DMS153 (cell line): Measurements from ENCODE around the gene S100A6.

ENCODE experiments used
- DNase-seq: peaks from one replicate; lab custom pipeline; 2025; lab: John Stamatoyannopoulos, UW

S100A6 gene

GRCh38 chr1:153545067-153546055 lies 9.6 kb upstream of the S100A6 start, which contains the start of gene S100A4:
S100A4 (minus strand) TSS chr1:153545806; CDS start chr1:153544794, 1,012 bp downstream.
- peak; percentile 97 for DNase-seq

- no peak for DNase-seq
These were observed 8.8 kb upstream of the S100A6 start for GRCh38 chr1:153544453-153545066.

- DNase-seq: no peak
These were observed 7.9 kb upstream of the S100A6 start for GRCh38 chr1:153543736-153544135.

- no peak for DNase-seq
These were observed 7.3 kb upstream of the S100A6 start for GRCh38 chr1:153542956-153543711.

GRCh38 chr1:153541641-153542590 lies 6.1 kb upstream of the S100A6 start:
- no peak for DNase-seq

- DNase-seq: no peak
These were observed 4.9 kb upstream of the S100A6 start, which contains the start of gene S100A5 for GRCh38 chr1:153540394-153541361. S100A5 (minus strand) TSS chr1:153540934; CDS start chr1:153540191, 743 bp downstream.

- DNase-seq: peak; percentile 16
These were observed 3.8 kb upstream of the S100A6 start for GRCh38 chr1:153539395-153540093.

- DNase-seq: peak; percentile 29
These were observed 2.6 kb upstream of the S100A6 start for GRCh38 chr1:153538315-153538821.

- no peak for DNase-seq
These were observed 1.6 kb upstream of the S100A6 start for GRCh38 chr1:153537376-153537730.

GRCh38 chr1:153536671-153537375 lies 1.0 kb upstream of the S100A6 start:
- DNase-seq: no peak

- peak; percentile 64 for DNase-seq
These were observed 350 bp upstream of the S100A6 start for GRCh38 chr1:153536012-153536670.

GRCh38 chr1:153534925-153535241 lies 908 bp downstream of the S100A6 start:
- no peak for DNase-seq

- no peak for DNase-seq
These were observed 1.4 kb downstream of the S100A6 start for GRCh38 chr1:153534226-153534924.

- peak; percentile 40 for DNase-seq
These were observed 2.0 kb downstream of the S100A6 start for GRCh38 chr1:153533689-153534201.

GRCh38 chr1:153532769-153533599 lies 2.8 kb downstream of the S100A6 start:
- peak; percentile 89 for DNase-seq

GRCh38 chr1:153532181-153532580 lies 3.6 kb downstream of the S100A6 start:
- DNase-seq: no peak
